Stimulated activated CD4-positive, alpha-beta T cell treated with anti-CD3 and anti-CD28 coated beads, Interleukin-2, amount 100 ng/mL, for 4 hours (primary cell): ENCODE results near the gene SLC2A1.

Source experiments
- DNase-seq: peaks from one replicate; pipeline ENCODE4 v3.0.0-alpha.2; 2020; ENCODE audit warnings: low read depth

Gene SLC2A1

GRCh38 chr1:42889264-42889663 lies 69.4 kb downstream of the SLC2A1 start:
- no peak for DNase-seq

- no peak for DNase-seq
Measured at GRCh38 chr1:42888013-42888633, 70.5 kb downstream of the SLC2A1 start.

- DNase-seq, result no peak
Measured at GRCh38 chr1:42887366-42887765, 71.3 kb downstream of the SLC2A1 start.

GRCh38 chr1:42886800-42887199 lies 71.9 kb downstream of the SLC2A1 start:
- no peak for DNase-seq

- DNase-seq, result no peak
Measured at GRCh38 chr1:42886046-42886739, 72.5 kb downstream of the SLC2A1 start.

GRCh38 chr1:42880384-42880783 lies 78.3 kb downstream of the SLC2A1 start:
- DNase-seq, result no peak

- DNase-seq, result no peak
Measured at GRCh38 chr1:42877380-42877779, 81.3 kb downstream of the SLC2A1 start.

GRCh38 chr1:42876009-42876408 lies 82.7 kb downstream of the SLC2A1 start:
- no peak for DNase-seq
